Sigmoid colon (tissue), 7 donors: Measurements from ENCODE around the gene TM4SF1. TPM values are rescaled to one million over a fixed set of nuclear protein-coding genes. Genes with fewer than 3 reads are reported as not detected.

Source experiments
- DNase-seq: peaks from one replicate; pipeline ENCODE4 v3.0.0-alpha.2; 2019
- H3K27ac ChIP-seq, 4 donors: fragments of 200-600 bp; sonication (generic); one replicate each; pipeline ENCODE4 v1.5.1; 2016 to 2019; ENCODE audit warnings: mild to moderate bottlenecking in 1 of 4
- H3K27me3 ChIP-seq, 3 donors: fragments of 200-600 bp; sonication (generic); one replicate each; pipeline ENCODE4 v1.5.1; 2019; ENCODE audit warnings: mild to moderate bottlenecking in 1 of 3
- H3K36me3 ChIP-seq, 4 donors: fragments of 200-600 bp; sonication (generic); one replicate each; pipeline ENCODE4 v1.5.1; 2016 to 2019
- H3K4me1 ChIP-seq, 4 donors: fragments of 200-600 bp; sonication (generic); one replicate each; pipeline ENCODE4 v1.5.1; 2017 to 2019
- H3K4me3 ChIP-seq, 4 donors: fragments of 200-600 bp; sonication (generic); one replicate each; pipeline ENCODE4 v1.5.1; 2017 to 2019; ENCODE audit warnings: mild to moderate bottlenecking in 2 of 4, moderate library complexity in 1 of 4
- H3K9me3 ChIP-seq, 4 donors: fragments of 200-600 bp in 3 of 4; sonication (generic) in 3 of 4; one replicate each; pipeline versions ENCODE4 v1.5.1 to v1.6.1; 2013 to 2019
- EP300 ChIP-seq, 4 donors: sonication (generic); formaldehyde crosslinking; IDR thresholded peaks; one replicate each; pipeline ENCODE4 v1.6.1; 2017; ENCODE audit warnings: antibody characterized with exemption in 4 of 4
- POLR2A ChIP-seq, 2 donors: fragments of 450-650 bp; IDR thresholded peaks; one replicate each; pipeline ENCODE4 v1.6.1; 2016; ENCODE audit warnings: antibody characterized with exemption in 2 of 2, mild to moderate bottlenecking in 2 of 2, moderate library complexity in 2 of 2
- POLR2AphosphoS5 ChIP-seq, 4 donors: sonication (generic); formaldehyde crosslinking; IDR thresholded peaks; one replicate each; pipeline ENCODE4 v1.6.1; 2017; ENCODE audit warnings: antibody characterized with exemption in 4 of 4
- WGBS, 2 donors: extraction: QIAGEN DNeasy Blood & Tissue Kit; methylation state at CpG; one replicate each; pipeline ENCODE4 v1.1.7; 2013; 5-methylcytosine and 5-hydroxymethylcytosine counted together
- intact Hi-C: fragments of 100-400 bp; cut with DNase I; formaldehyde crosslinking; loops from one replicate; pipeline ENCODE4 v1.15.1; 2023
- polyA plus RNA-seq, 3 donors: library from polyadenylated mRNA; stranded (reverse); fragments of 200-250 nt; gene quantifications; one replicate each; pipeline ENCODE4 v1.2.3, GENCODE V29; 2013
- total RNA-seq, 4 donors: library from RNA; depleted of rRNA; stranded (reverse); fragments of >200 nt; gene quantifications; one replicate each; pipeline ENCODE4 v1.1.0, GENCODE V29; 2016
- TF ChIP-seq, protein P1 (sequence below), 4 experiments: fragments of 450-650 bp in 3 of 4; fragments of 200-600 bp in 1 of 4; IDR thresholded peaks; one replicate each; pipeline ENCODE4 v1.5.1; 2016 to 2019; ENCODE audit warnings: antibody characterized with exemption in 4 of 4, mild to moderate bottlenecking in 3 of 4, moderate library complexity in 2 of 4
- donor health status: healthy with polysubstance abuse.
- donor health status: Bipolar disorder and iron deficiency.
- donor health status: healthy.

The TM4SF1 gene
- total and polyA plus RNA-seq, 7 donors = 18.0 to 76.2 (median 35.6) TPM

DNA sequence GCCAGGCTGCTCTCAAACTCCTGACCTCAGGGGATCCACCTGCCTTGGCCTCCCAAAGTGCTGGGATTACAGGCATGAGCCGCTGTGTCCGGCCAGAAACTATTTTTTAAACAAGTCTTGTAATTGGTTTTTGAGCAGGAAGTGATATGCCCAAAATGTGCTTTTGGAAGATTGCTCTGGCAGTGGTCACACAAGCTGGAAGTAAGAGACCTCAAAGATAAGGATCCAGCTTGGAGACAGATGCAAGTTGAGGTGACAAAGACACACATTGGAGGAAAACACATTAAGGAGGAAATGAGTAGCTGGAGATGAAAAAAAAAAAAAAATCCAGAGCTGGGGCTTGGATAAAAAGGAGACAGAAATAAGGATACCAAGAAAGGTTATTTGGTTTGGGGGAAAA, 50.3 kb downstream of the TM4SF1 start:
- no peaks in the 10 kb centered on the region for H3K9me3 ChIP-seq
- H3K27ac ChIP-seq = no peak overlapping the region
- intact Hi-C loops = no loop called here
- no peaks in the 10 kb centered on the region for H3K36me3 ChIP-seq
- H3K4me1 ChIP-seq = no peaks in the 10 kb centered on the region
- TF ChIP-seq EP300 (IDR thresholded peaks at IDR 0.05) (no peak), POLR2A (IDR thresholded peaks at IDR 0.05) (no peak), POLR2AphosphoS5 (IDR thresholded peaks at IDR 0.05) (no peak)
- TF ChIP-seq, protein P1, sequence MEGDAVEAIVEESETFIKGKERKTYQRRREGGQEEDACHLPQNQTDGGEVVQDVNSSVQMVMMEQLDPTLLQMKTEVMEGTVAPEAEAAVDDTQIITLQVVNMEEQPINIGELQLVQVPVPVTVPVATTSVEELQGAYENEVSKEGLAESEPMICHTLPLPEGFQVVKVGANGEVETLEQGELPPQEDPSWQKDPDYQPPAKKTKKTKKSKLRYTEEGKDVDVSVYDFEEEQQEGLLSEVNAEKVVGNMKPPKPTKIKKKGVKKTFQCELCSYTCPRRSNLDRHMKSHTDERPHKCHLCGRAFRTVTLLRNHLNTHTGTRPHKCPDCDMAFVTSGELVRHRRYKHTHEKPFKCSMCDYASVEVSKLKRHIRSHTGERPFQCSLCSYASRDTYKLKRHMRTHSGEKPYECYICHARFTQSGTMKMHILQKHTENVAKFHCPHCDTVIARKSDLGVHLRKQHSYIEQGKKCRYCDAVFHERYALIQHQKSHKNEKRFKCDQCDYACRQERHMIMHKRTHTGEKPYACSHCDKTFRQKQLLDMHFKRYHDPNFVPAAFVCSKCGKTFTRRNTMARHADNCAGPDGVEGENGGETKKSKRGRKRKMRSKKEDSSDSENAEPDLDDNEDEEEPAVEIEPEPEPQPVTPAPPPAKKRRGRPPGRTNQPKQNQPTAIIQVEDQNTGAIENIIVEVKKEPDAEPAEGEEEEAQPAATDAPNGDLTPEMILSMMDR (IDR thresholded peaks at IDR 0.05) = no peak
- no peak overlapping the region for H3K4me3 ChIP-seq
- no peaks in the 10 kb centered on the region for H3K27me3 ChIP-seq
- whole genome bisulfite sequencing, 2 donors = 87 to 88% methylated on average over 2 of the region's 2 CpGs
- no peak for DNase-seq

DNA sequence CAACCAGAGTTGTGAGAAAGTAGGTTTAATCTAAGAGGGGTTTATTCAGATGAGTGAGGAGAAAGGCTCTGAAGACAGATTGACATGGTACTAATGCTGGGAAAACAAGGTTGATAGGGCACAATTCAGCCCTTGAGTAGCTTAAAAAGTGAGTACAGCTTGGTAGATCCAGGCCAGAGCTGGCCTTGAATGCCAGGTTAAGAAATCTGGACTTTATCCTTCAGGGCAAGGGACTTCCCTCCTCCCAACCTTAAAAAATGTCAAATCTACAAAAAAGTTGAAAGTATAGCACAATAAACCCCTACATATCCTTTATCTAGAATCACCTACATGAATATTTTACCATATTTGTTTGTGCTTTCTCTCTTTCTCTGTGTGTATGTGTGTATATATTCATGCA, 51.9 kb downstream of the TM4SF1 start:
- Histone ChIP-seq H3K9me3 (no peaks in the 10 kb centered on the region), H3K27me3 (no peaks in the 10 kb centered on the region), H3K4me1 (no peaks in the 10 kb centered on the region), H3K36me3 (no peaks in the 10 kb centered on the region), H3K4me3 (no peak overlapping the region), H3K27ac (no peak overlapping the region)
- TF ChIP-seq POLR2A (IDR thresholded peaks at IDR 0.05) (no peak), EP300 (IDR thresholded peaks at IDR 0.05) (no peak), POLR2AphosphoS5 (IDR thresholded peaks at IDR 0.05) (no peak)
- TF ChIP-seq, protein P1 (IDR thresholded peaks at IDR 0.05) = no peak
- DNase-seq = no peak
- intact Hi-C loops = no loop called here

DNA sequence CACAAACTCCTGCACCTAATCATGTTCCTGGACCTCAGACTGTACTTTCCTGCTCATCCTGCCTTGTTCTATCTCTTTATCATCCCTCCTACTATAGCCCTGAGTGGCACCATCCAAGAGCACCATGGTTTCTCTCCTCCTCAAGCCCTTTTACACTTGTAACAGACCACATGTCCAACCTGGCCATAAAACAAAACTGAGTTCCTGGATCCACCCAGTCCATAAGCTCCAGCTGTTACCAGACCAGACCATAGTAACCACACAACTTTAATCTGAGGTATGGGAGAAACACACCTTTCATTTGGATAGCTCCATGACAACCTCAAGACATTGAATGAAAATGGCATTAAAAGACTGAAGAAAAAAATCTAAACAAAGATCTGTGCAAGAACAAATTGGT, 53.1 kb downstream of the TM4SF1 start:
- Histone ChIP-seq H3K4me3 (no peak overlapping the region), H3K27me3 (no peaks in the 10 kb centered on the region), H3K9me3 (no peaks in the 10 kb centered on the region), H3K36me3 (no peaks in the 10 kb centered on the region), H3K27ac (no peak overlapping the region), H3K4me1 (no peaks in the 10 kb centered on the region)
- DNase-seq = no peak
- TF ChIP-seq, protein P1 (IDR thresholded peaks at IDR 0.05) = no peak
- TF ChIP-seq EP300 (IDR thresholded peaks at IDR 0.05) (no peak), POLR2AphosphoS5 (IDR thresholded peaks at IDR 0.05) (no peak), POLR2A (IDR thresholded peaks at IDR 0.05) (no peak)
- intact Hi-C loops = no loop called here

DNA sequence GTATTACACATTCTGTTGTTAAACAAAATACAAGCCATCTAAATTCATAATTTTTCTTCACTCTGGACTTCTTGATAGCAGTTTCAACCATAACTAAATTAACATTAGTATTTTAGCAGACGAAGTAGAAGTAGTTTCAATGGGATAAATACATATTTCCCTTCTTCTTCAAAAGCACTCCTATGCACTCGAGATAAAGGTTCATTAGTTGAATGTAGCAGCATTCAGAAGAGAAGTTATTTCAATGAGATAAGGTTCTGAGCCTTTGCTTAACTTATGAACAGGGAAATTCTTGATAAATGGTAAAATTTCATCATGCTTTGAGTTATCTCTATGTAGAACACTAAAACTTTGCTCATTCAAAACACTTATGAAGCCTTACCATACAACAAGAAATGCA, 55.8 kb downstream of the TM4SF1 start:
- WGBS, 2 donors = 82 to 89% methylated on average over 2 of the region's 2 CpGs
- intact Hi-C loops = no loop called here
- no peak overlapping the region for H3K4me3 ChIP-seq

DNA sequence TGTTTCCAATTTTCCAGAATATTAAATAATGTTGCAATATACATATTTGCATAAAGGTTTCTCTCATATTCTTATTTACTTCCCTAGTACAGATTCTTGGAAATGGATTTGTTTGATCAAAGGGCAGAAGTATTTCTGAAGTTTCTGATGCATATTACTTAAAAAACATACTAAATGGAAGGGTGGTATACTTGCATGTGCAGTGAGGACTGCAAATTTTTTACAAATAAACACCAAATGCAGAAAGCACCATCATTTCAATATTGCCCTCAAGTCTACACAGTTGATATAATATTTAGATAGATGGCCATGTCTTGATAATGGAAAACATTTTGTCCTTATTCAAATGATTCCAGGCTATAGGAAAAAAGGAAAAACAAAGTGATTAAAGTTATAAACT, 56.3 kb downstream of the TM4SF1 start:
- H3K4me3 ChIP-seq = no peak overlapping the region
- intact Hi-C loops = no loop called here
- TF ChIP-seq POLR2AphosphoS5 (IDR thresholded peaks at IDR 0.05) = no peak
- TF ChIP-seq, protein P1 (IDR thresholded peaks at IDR 0.05) = no peak
- TF ChIP-seq POLR2A (IDR thresholded peaks at IDR 0.05) = no peak
- no peak for TF ChIP-seq EP300 (IDR thresholded peaks at IDR 0.05)
- no peaks in the 10 kb centered on the region for H3K36me3 ChIP-seq
- no peak overlapping the region for H3K27ac ChIP-seq
- H3K4me1 ChIP-seq = no peaks in the 10 kb centered on the region
- DNase-seq = no peak
- no peaks in the 10 kb centered on the region for H3K27me3 ChIP-seq
- no peaks in the 10 kb centered on the region for H3K9me3 ChIP-seq

More for the DNA sequence above, 55.8 kb downstream of the TM4SF1 start:
- no peak for DNase-seq
- Histone ChIP-seq H3K36me3 (no peaks in the 10 kb centered on the region), H3K4me1 (no peaks in the 10 kb centered on the region), H3K27me3 (no peaks in the 10 kb centered on the region), H3K27ac (no peak overlapping the region), H3K9me3 (no peaks in the 10 kb centered on the region)
- TF ChIP-seq POLR2AphosphoS5 (IDR thresholded peaks at IDR 0.05) = no peak
- TF ChIP-seq POLR2A (IDR thresholded peaks at IDR 0.05) = no peak
- TF ChIP-seq, protein P1 (IDR thresholded peaks at IDR 0.05) = no peak
- TF ChIP-seq EP300 (IDR thresholded peaks at IDR 0.05) = no peak
